Panc1 (cell line): ENCODE data around the gene MAN2A2. TPM values are rescaled to one million over a fixed set of nuclear protein-coding genes. Genes with fewer than 3 reads are reported as not detected.

Experiments used
- ATAC-seq: fragments of 200-7000 bp; cut with Tn5 transposase; 2 replicates; pipeline ENCODE4 v1.9.1; 2020; ENCODE audit warnings: mild to moderate bottlenecking, moderate library complexity
- BruUV-seq: library from RNA; stranded (reverse); fragments of 400-500 nt; replicated peaks from 2 replicates; lab custom pipeline; 2021; lab: Mats Ljungman, UMichigan
- CTCF ChIA-PET: fragments of 300-600 bp; sonication (Branson Sonifier 250); formaldehyde crosslinking; loops from one replicate; lab custom pipeline; 2022; ENCODE audit warnings: antibody characterized with exemption; lab: Charles Lee
- POLR2A ChIA-PET: fragments of 300-600 bp; sonication (Branson Sonifier 250); formaldehyde crosslinking; loops from one replicate; lab custom pipeline; 2022; ENCODE audit warnings: antibody characterized with exemption; lab: Charles Lee
- DNase-seq: peaks from one replicate; pipeline ENCODE4 v3.0.0-alpha.2; 2010; ENCODE audit warnings: low read depth, low spot score
- H3K27ac ChIP-seq: 2 replicates; pipeline ENCODE4 v1.5.1; 2011; ENCODE audit warnings: mild to moderate bottlenecking, low read length, inconsistent platforms
- H3K27me3 ChIP-seq: fragments of 200-500 bp; sonication (Bioruptor generic); 2 replicates; pipeline ENCODE4 v1.6.0; 2014; ENCODE audit warnings: low read length, inconsistent platforms; ENCODE audit not compliant: control insufficient read depth, insufficient read depth
- H3K36me3 ChIP-seq: fragments of 200-500 bp; sonication (Bioruptor generic); 2 replicates; pipeline ENCODE4 v1.5.1; 2014; ENCODE audit warnings: inconsistent platforms, mild to moderate bottlenecking, low read length, moderate library complexity; ENCODE audit not compliant: control insufficient read depth, insufficient read depth
- H3K4me1 ChIP-seq: 2 replicates; pipeline ENCODE4 v1.5.1; 2011; ENCODE audit warnings: inconsistent platforms, mild to moderate bottlenecking, low read length, moderate library complexity; ENCODE audit not compliant: control insufficient read depth, insufficient read depth
- H3K4me3 ChIP-seq, 2 experiments: 2 replicates each; pipeline ENCODE4 v1.5.1; 2011 to 2012; ENCODE audit warnings: low read depth in 2 of 2, low read length in 2 of 2, mild to moderate bottlenecking in 2 of 2, inconsistent platforms in 1 of 2, moderate library complexity in 1 of 2
- H3K9me3 ChIP-seq: fragments of 200-500 bp; sonication (Bioruptor generic); 2 replicates; pipeline ENCODE4 v1.5.1; 2014; ENCODE audit warnings: low read depth, mild to moderate bottlenecking, inconsistent platforms, low read length, moderate library complexity; ENCODE audit not compliant: control insufficient read depth, insufficient read depth
- POLR2AphosphoS5 ChIP-seq: IDR thresholded peaks from 2 replicates; pipeline ENCODE4 v1.6.1; 2012; ENCODE audit warnings: mild to moderate bottlenecking, low read depth, low read length, moderate library complexity
- REST ChIP-seq, 2 experiments: IDR thresholded peaks; 2 replicates each; pipeline ENCODE4 v1.6.1; 2011 to 2012; ENCODE audit warnings: low read depth in 2 of 2, control low read depth in 1 of 2, low read length in 1 of 2, mild to moderate bottlenecking in 1 of 2, moderate library complexity in 1 of 2; ENCODE audit not compliant: insufficient read depth in 1 of 2
- SIN3A ChIP-seq: IDR thresholded peaks from 2 replicates; pipeline ENCODE4 v1.6.1; 2012; ENCODE audit warnings: low read depth, mild to moderate bottlenecking, low read length, moderate library complexity, borderline replicate concordance; ENCODE audit not compliant: insufficient read depth
- TCF7L2 ChIP-seq: IDR thresholded peaks from 2 replicates; pipeline ENCODE4 v1.6.1; 2011; ENCODE audit warnings: mild to moderate bottlenecking, low read depth, low read length, inconsistent platforms
- in situ Hi-C: cut with HindIII; loops from 2 replicates; pipeline ENCODE4 v1.10.0; 2016; ENCODE audit warnings: low sequenced_read_pairs, low pct_unique_long_range_greater_than_20kb
- intact Hi-C: fragments of 100-400 bp; cut with micrococcal nuclease; formaldehyde crosslinking; loops from one replicate; pipeline ENCODE4 v1.10.0; 2022; ENCODE audit not compliant: unreplicated experiment
- total RNA-seq: library from RNA; stranded (reverse); gene quantifications from one replicate; pipeline ENCODE4 v1.2.1, GENCODE V29; 2021; ENCODE audit not compliant: unreplicated experiment
- TF ChIP-seq, protein P1 (sequence below): fragments of 450-650 bp; IDR thresholded peaks from 2 replicates; pipeline ENCODE4 v1.5.1; 2017; ENCODE audit warnings: mild to moderate bottlenecking

Gene MAN2A2
- total RNA-seq, 1 experiment from 2014 or later, result 77.2 TPM

DNA sequence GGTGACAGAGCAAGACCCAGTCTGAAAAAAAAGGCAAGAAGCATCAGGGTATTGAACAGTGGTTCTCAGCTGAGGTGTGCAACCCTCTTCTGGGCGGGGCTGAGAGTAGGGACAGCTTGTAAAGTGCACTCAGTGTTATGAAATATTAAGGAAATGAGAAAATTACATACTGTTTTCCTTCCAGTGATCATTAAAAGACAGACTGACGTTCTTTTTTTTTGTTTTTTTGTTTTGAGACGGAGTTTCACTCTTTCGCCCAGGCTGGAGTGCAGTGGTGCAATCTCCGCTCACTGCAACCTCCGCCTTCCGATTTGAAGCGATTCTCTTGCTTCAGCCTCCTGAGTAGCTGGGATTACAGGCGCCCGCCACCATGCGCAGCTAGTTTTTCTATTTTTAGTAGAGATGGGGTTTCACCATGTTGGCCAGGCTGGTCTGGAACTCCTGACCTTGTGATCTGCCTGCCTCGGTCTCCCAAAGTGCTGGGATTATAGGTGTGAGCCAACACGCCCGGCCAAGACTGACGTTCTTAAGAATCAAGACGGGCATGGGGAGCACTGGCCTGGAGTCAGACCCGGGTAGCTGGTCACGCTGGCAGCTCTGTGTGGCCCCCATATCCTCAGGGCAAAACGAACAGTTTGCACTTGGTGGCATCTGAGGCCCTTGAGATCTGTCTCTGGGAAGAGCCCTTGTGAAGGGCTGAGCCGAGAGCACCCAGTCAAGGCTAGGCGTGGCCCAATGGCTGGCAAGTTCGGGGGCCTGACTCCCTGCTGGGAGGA lies 11.4 kb downstream of the MAN2A2 start:
- in situ Hi-C loops, result no loop called here
- intact Hi-C loops, result no loop called here
- ATAC-seq (no peak), DNase-seq (no peak)
- TF ChIP-seq POLR2AphosphoS5, result no peak
- no peak for TF ChIP-seq TCF7L2
- no peak for TF ChIP-seq SIN3A
- TF ChIP-seq, protein P1, sequence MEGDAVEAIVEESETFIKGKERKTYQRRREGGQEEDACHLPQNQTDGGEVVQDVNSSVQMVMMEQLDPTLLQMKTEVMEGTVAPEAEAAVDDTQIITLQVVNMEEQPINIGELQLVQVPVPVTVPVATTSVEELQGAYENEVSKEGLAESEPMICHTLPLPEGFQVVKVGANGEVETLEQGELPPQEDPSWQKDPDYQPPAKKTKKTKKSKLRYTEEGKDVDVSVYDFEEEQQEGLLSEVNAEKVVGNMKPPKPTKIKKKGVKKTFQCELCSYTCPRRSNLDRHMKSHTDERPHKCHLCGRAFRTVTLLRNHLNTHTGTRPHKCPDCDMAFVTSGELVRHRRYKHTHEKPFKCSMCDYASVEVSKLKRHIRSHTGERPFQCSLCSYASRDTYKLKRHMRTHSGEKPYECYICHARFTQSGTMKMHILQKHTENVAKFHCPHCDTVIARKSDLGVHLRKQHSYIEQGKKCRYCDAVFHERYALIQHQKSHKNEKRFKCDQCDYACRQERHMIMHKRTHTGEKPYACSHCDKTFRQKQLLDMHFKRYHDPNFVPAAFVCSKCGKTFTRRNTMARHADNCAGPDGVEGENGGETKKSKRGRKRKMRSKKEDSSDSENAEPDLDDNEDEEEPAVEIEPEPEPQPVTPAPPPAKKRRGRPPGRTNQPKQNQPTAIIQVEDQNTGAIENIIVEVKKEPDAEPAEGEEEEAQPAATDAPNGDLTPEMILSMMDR, result no peak
- no peak for TF ChIP-seq REST (IDR thresholded peaks at IDR 0.05; ENCODE audit: insufficient read depth in 1 of 2, low read depth in 2 of 2, low read length in 1 of 2)
- CTCF ChIA-PET, result no interaction called here
- POLR2A ChIA-PET, result no interaction called here
- H3K9me3 ChIP-seq, result no peaks in the 10 kb centered on the region
- no peak overlapping the region for H3K4me3 ChIP-seq
- no peaks in the 10 kb centered on the region for H3K4me1 ChIP-seq
- H3K36me3 ChIP-seq, result peaks cover 5% of the 10 kb centered on the region
- no peaks in the 10 kb centered on the region for H3K27me3 ChIP-seq
- H3K27ac ChIP-seq, result no peak overlapping the region
- BruUV-seq, result no TSS peak

GRCh38 chr15:90915216-90915807 lies 12.2 kb downstream of the MAN2A2 start:
- H3K4me1 ChIP-seq, result no peaks in the 10 kb centered on the region
- H3K4me3 ChIP-seq, result no peak overlapping the region
- H3K27ac ChIP-seq, result no peak overlapping the region
- intact Hi-C loops, result no loop called here
- no peaks in the 10 kb centered on the region for H3K27me3 ChIP-seq
- ChIA-PET CTCF (no interaction called here), POLR2A (no interaction called here)
- no peaks in the 10 kb centered on the region for H3K9me3 ChIP-seq
- DNase-seq (no peak), ATAC-seq (no peak)
- in situ Hi-C loops, result no loop called here
- H3K36me3 ChIP-seq, result peaks cover 7% of the 10 kb centered on the region
- BruUV-seq, result no TSS peak
- no peak for TF ChIP-seq REST (IDR thresholded peaks at IDR 0.05; ENCODE audit: insufficient read depth in 1 of 2, low read depth in 2 of 2, low read length in 1 of 2)
- no peak for TF ChIP-seq POLR2AphosphoS5
- TF ChIP-seq TCF7L2, result no peak
- no peak for TF ChIP-seq SIN3A
- TF ChIP-seq, protein P1, result no peak
